Measurements from ENCODE around the gene SLAIN1.

The SLAIN1 gene

DNA sequence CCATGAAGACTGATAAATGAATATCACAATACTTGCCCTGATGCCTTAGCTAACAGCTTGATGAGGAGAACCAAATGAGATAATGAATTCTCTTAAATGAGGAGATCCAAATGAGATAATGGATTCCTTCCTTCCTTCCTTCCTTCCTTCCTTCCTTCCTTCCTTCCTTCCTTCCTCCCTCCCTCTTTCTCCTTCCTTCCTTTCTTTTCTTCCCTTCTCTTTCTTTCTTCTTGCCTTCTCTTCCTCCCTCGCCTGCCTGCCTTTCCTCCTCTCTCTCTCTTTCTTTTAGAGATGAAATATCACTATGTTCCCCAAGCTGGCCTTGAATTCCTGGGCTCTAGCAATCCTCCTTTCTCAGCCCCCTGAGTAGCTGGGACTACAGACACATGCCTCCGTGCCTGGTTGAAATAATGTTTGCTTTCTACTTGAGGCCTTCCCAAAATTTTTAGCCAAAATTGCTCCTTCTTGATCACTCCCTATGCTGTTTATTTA lies 4.0 kb upstream of the SLAIN1 start:
- Histone ChIP-seq H3K4me3 (ENCODE audit: low read depth, low read length) (no peak overlapping the region), H3K36me3 (ENCODE audit: control insufficient read depth, insufficient read depth, low read length) (no peaks in the 10 kb centered on the region), H3K4me1 (ENCODE audit: control insufficient read depth, insufficient read depth, low read length) (peaks cover 8% of the 10 kb centered on the region), H3K9me3 (ENCODE audit: control insufficient read depth, insufficient read depth, low read length) (no peaks in the 10 kb centered on the region), H3K9ac (ENCODE audit: low read depth, low read length) (no peak overlapping the region), H3K27me3 (ENCODE audit: control insufficient read depth, insufficient read depth, low read length) (peaks cover 16% of the 10 kb centered on the region)

DNA sequence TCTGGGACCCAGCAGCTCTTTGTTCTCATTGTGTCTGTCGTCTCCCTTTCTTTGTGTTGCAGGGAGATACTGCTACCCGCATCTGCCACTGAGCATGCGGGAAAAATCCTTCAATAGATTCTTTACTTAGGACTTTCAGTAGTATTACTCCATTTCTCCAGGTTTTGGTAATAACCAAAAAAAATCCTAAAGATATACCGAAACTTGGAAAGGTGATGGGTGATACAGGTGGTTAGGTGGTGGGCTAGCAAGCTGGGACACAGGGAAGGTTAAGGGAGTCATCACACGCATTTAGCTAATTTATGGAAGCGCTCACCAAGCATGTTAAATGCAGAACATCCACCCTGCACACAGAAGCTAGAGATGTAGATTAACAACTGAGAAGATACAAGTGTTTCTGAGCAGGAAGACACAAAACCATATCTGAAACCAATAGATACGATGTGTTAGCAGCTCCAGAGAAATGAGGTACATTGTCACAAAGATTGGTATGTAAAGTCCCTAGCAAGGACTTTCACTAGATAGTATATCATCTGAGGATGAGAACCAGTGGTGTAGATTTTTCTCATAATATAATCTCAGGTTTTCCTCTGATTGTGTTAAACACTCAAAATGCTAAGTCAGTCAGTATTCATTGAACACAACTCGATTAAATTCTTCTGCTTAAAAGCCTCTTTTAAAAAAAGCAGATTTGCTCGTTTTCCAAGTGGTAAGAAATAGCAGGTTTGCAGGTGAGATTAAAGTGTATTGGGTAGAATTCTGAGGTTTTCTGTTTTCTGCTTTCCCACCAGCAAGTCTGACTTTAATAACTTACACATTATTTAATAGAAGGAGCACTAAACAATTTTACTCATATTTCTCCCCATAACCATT lies 1.2 kb upstream of the SLAIN1 start:
- Histone ChIP-seq H3K27me3 (ENCODE audit: control insufficient read depth, insufficient read depth, low read length) (peaks cover 25% of the 10 kb centered on the region), H3K4me1 (ENCODE audit: control insufficient read depth, insufficient read depth, low read length) (peaks cover 13% of the 10 kb centered on the region)

DNA sequence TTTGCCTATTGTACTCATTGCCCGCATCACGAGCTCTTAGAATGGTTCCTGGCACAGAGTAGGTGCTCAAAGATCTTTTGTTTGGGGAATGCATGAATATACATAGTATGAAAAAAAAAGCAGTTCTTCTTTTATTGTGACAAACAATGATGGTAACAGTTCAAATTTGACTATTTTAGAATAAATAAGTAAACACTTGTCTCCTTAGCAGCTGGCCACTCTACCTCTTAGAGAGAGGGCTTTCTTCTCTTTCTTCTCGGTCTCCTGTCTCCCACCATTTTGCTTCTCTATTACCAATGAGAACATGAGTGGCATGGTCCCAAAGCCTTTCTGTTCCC lies 639 bp upstream of the SLAIN1 start:
- Histone ChIP-seq H3K4me1 (ENCODE audit: control insufficient read depth, insufficient read depth, low read length) (peaks cover 13% of the 10 kb centered on the region), H3K27me3 (ENCODE audit: control insufficient read depth, insufficient read depth, low read length) (peaks cover 25% of the 10 kb centered on the region), H3K36me3 (ENCODE audit: control insufficient read depth, insufficient read depth, low read length) (no peaks in the 10 kb centered on the region), H3K9me3 (ENCODE audit: control insufficient read depth, insufficient read depth, low read length) (no peaks in the 10 kb centered on the region), H3K4me3 (ENCODE audit: low read depth, low read length) (peak overlapping the region; percentile 71), H3K9ac (ENCODE audit: low read depth, low read length) (no peak overlapping the region)

More for the DNA sequence above, 1.2 kb upstream of the SLAIN1 start:
- Histone ChIP-seq H3K9me3 (ENCODE audit: control insufficient read depth, insufficient read depth, low read length) (no peaks in the 10 kb centered on the region), H3K36me3 (ENCODE audit: control insufficient read depth, insufficient read depth, low read length) (no peaks in the 10 kb centered on the region), H3K9ac (ENCODE audit: low read depth, low read length) (no peak overlapping the region), H3K4me3 (ENCODE audit: low read depth, low read length) (peak overlapping the region; percentile 71)

DNA sequence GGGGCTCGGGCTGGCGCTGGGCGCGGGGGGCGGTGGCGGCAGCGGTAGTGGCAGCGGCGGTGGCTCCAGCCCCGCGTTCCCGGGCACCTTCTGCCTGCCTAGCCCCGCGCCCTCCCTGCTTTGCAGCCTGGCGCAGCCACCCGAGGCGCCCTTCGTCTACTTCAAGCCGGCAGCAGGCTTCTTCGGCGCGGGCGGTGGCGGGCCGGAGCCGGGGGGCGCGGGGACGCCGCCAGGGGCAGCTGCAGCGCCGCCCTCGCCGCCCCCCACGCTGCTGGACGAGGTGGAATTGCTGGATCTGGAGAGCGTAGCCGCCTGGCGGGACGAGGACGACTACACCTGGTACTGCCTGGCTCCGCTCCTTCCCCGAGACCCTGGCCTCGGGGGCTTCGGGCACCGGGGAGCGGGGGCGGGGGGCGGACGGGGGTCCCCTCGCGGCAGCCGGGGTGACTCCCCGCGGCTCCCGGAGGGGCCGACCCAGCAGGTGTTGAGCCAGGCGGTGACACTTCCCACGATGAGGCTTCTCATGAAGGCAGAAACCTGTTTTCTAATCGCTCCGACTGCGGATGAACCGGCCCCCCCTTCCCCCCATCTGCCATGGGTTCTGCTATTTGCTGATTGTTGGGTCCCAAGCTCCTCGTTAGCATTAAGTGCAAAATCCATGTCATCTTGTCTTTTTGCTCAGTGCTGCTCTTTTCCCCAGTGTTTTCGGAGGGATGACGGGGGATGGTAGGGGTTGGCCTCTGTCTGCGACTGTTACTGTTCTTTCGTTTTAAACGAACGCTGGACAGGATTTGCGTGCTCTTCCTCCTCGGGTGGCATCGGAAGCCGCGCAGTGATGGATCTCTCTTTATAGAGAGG lies 943 bp downstream of the SLAIN1 start:
- no peak overlapping the region for H3K9ac ChIP-seq (ENCODE audit: low read depth, low read length)
- no peaks in the 10 kb centered on the region for H3K9me3 ChIP-seq (ENCODE audit: control insufficient read depth, insufficient read depth, low read length)
- H3K4me1 ChIP-seq (ENCODE audit: control insufficient read depth, insufficient read depth, low read length): peaks cover 13% of the 10 kb centered on the region
- no peaks in the 10 kb centered on the region for H3K36me3 ChIP-seq (ENCODE audit: control insufficient read depth, insufficient read depth, low read length)
- H3K4me3 ChIP-seq (ENCODE audit: low read depth, low read length): peak overlapping the region; percentile 79
- H3K27me3 ChIP-seq (ENCODE audit: control insufficient read depth, insufficient read depth, low read length): peaks cover 25% of the 10 kb centered on the region

DNA sequence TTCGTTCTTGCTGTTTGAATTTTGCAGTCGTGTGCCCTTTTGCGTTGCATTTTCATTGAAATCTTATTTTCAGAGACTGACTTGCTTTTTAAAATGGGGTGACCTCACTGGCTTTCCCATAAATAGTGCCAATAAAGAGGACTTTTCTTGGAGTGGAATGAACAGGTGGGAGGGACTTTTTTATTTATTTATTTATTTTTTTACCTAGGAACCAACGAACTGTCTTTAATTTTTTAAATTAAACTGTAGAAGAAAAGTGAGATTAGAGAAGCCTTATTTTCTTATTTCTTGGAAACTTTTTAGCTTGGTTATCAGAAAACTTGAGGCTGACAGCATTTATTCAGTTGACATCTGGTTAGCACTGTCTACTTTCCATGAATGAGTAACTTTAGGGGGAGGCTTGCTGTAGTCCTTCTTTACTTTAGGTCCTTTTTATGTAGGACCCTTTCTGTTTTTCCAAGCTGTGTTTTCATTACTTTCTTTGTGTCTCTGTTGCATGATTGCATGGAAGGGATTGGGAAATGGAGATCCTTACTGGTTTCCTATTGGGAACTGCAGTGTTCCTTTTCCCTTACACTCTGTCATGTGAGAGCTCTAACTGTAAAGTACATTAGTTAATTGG lies 1.7 kb downstream of the SLAIN1 start:
- Histone ChIP-seq H3K9me3 (ENCODE audit: control insufficient read depth, insufficient read depth, low read length) (no peaks in the 10 kb centered on the region), H3K4me3 (ENCODE audit: low read depth, low read length) (peak overlapping the region; percentile 79), H3K4me1 (ENCODE audit: control insufficient read depth, insufficient read depth, low read length) (peaks cover 13% of the 10 kb centered on the region), H3K36me3 (ENCODE audit: control insufficient read depth, insufficient read depth, low read length) (no peaks in the 10 kb centered on the region), H3K9ac (ENCODE audit: low read depth, low read length) (no peak overlapping the region), H3K27me3 (ENCODE audit: control insufficient read depth, insufficient read depth, low read length) (peaks cover 25% of the 10 kb centered on the region)

DNA sequence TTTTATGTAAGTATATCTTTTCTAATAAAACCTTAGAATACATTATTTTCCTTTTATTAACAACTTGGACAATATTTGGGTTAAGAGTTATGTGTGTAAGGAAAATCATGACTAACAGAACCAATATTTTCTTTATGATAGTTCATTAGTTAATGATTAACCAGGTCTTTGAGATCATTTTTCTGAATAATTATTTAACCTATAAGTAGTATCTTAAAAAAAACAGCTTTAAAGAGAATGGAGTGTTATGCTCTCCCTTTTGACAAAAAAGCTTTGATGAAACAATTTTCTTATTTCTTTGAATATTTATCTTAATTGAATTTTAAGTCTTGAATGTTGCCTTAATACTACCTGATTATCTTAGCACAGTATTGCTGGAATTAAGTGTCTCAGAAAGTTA lies 3.8 kb downstream of the SLAIN1 start:
- H3K36me3 ChIP-seq (ENCODE audit: control insufficient read depth, insufficient read depth, low read length): no peaks in the 10 kb centered on the region
- H3K9me3 ChIP-seq (ENCODE audit: control insufficient read depth, insufficient read depth, low read length): no peaks in the 10 kb centered on the region
- H3K4me3 ChIP-seq (ENCODE audit: low read depth, low read length): no peak overlapping the region
- peaks cover 16% of the 10 kb centered on the region for H3K27me3 ChIP-seq (ENCODE audit: control insufficient read depth, insufficient read depth, low read length)
- H3K4me1 ChIP-seq (ENCODE audit: control insufficient read depth, insufficient read depth, low read length): peaks cover 11% of the 10 kb centered on the region
- no peak overlapping the region for H3K9ac ChIP-seq (ENCODE audit: low read depth, low read length)

DNA sequence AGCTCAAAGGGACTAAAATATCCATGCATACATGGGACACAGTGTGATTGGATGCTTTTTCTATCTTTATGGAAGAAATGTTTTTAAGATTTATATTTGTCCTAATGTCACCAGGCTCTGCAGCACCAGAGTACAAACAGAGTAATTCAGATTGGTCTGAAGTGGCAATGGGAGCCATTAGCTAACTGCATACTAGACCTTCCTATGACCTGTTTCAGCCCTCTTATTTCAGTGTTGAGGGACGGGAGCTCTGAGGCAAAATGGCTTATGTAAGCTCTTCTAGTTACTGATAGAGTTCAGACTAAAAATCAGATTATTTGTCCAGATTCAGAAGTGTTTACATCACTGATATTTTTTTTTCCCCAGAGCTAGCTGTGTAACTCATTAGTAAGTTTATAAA lies 4.9 kb downstream of the SLAIN1 start:
- Histone ChIP-seq H3K4me3 (ENCODE audit: low read depth, low read length) (no peak overlapping the region), H3K9me3 (ENCODE audit: control insufficient read depth, insufficient read depth, low read length) (no peaks in the 10 kb centered on the region), H3K4me1 (ENCODE audit: control insufficient read depth, insufficient read depth, low read length) (peaks cover 10% of the 10 kb centered on the region), H3K27me3 (ENCODE audit: control insufficient read depth, insufficient read depth, low read length) (peaks cover 9% of the 10 kb centered on the region), H3K36me3 (ENCODE audit: control insufficient read depth, insufficient read depth, low read length) (no peaks in the 10 kb centered on the region), H3K9ac (ENCODE audit: low read depth, low read length) (no peak overlapping the region)

DNA sequence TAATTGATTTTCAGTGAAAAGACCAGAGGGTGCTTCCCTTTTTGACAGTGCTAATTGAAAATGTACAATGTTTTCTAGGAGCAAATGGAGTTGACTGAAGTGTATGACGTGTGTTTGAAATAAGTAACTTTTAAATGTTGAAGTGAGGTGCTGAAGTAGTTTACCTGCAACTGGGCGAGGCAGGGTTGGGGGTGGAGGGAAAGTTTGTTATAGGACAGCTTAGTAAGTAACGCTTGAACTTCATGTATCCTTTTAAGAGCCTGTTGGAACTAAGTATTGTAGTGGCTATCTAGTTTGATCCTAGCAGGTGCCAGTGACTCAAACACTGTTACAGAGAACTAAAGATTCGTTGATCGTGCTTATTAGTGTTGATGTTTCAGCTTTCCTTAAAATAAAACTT lies 5.9 kb downstream of the SLAIN1 start:
- Histone ChIP-seq H3K9me3 (ENCODE audit: control insufficient read depth, insufficient read depth, low read length) (peaks cover 3% of the 10 kb centered on the region), H3K27me3 (ENCODE audit: control insufficient read depth, insufficient read depth, low read length) (peaks cover 9% of the 10 kb centered on the region), H3K9ac (ENCODE audit: low read depth, low read length) (no peak overlapping the region), H3K4me3 (ENCODE audit: low read depth, low read length) (no peak overlapping the region), H3K4me1 (ENCODE audit: control insufficient read depth, insufficient read depth, low read length) (peaks cover 10% of the 10 kb centered on the region), H3K36me3 (ENCODE audit: control insufficient read depth, insufficient read depth, low read length) (peaks cover 7% of the 10 kb centered on the region)

DNA sequence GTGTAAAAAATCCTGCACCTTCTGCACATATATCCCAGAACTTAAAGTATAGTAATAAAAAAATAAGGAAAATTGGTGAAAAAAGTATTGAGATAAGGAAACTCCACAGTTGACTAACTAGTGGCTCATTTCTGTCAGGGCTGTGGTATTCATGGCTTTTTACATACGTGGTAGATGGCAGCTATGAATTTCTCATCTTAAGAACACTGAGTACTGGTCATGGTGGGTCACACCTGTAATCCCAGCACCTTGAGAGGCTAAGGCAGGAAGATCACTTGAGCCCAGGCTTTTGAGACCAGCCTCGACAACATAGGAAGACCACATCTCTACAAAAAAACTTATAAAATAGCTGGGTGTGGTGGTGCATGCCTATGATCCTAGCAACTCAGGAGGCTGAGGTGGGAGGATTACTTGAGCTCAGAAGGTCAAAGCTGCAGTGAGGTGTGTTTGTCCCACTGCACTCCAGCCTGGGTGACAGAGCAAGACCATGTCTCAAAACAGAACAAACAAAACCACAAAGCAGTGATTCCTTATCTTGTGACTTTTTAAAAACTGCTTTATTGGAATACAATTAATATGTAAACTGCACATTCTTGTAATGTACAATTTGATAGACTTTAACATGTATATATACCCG lies 16.8 kb downstream of the SLAIN1 start:
- Histone ChIP-seq H3K4me1 (ENCODE audit: control insufficient read depth, insufficient read depth, low read length) (peaks cover 4% of the 10 kb centered on the region), H3K27me3 (ENCODE audit: control insufficient read depth, insufficient read depth, low read length) (no peaks in the 10 kb centered on the region), H3K9ac (ENCODE audit: low read depth, low read length) (no peak overlapping the region), H3K9me3 (ENCODE audit: control insufficient read depth, insufficient read depth, low read length) (no peaks in the 10 kb centered on the region), H3K36me3 (ENCODE audit: control insufficient read depth, insufficient read depth, low read length) (no peaks in the 10 kb centered on the region), H3K4me3 (ENCODE audit: low read depth, low read length) (no peak overlapping the region)

DNA sequence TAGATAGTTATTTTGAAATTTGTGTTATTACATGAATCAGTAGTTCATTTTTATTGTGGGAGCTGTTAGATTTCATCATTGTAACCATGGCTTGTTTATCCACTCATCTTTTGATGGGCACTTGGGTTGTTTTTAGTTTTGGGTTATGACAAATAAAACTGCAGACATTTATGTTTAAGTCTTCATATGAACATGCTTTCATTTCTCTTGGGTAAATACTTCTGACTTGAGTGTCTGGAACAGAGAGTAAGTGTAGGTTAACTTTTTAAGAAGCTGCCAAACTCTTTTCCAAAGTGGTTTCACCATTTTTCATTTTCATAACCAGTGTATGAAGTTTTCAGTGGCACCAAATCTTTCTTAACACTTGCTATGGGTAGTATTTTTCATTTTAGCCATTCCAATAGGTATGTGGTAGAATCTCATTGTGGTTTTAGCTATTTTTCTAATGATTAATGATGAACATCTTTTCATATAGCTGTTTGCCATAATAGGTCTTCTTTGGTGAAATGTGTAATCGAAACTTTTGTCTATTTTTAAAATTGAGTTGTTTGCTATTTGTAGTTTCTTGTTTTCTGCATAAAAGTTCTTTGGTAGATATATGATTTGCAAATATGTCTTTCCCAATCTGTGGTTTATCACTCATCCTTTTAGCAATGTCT lies 17.9 kb downstream of the SLAIN1 start:
- no peaks in the 10 kb centered on the region for H3K36me3 ChIP-seq (ENCODE audit: control insufficient read depth, insufficient read depth, low read length)
- no peak overlapping the region for H3K9ac ChIP-seq (ENCODE audit: low read depth, low read length)
- H3K4me3 ChIP-seq (ENCODE audit: low read depth, low read length): no peak overlapping the region
- no peaks in the 10 kb centered on the region for H3K27me3 ChIP-seq (ENCODE audit: control insufficient read depth, insufficient read depth, low read length)
- H3K4me1 ChIP-seq (ENCODE audit: control insufficient read depth, insufficient read depth, low read length): peaks cover 4% of the 10 kb centered on the region
- no peaks in the 10 kb centered on the region for H3K9me3 ChIP-seq (ENCODE audit: control insufficient read depth, insufficient read depth, low read length)

DNA sequence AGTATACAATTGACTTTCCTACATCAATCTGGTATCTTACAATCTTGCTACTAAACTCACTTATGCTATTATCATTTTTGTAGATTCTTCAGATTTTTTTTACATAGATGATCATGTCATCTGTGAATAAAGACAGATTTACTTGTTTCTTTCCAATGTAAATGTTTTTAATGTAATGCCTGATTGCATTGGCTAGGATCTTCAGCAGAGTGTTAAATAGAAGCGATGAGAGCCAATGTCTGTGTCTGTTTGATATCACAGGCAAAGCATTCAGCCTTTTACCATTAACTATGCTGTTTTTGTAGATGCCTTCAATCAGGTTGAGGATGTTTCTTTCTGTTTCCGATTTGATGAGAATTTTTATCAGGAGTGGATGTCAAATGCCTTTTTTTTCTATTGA lies 19.2 kb downstream of the SLAIN1 start:
- no peaks in the 10 kb centered on the region for H3K36me3 ChIP-seq (ENCODE audit: control insufficient read depth, insufficient read depth, low read length)
- no peak overlapping the region for H3K4me3 ChIP-seq (ENCODE audit: low read depth, low read length)
- H3K9me3 ChIP-seq (ENCODE audit: control insufficient read depth, insufficient read depth, low read length): no peaks in the 10 kb centered on the region
- H3K27me3 ChIP-seq (ENCODE audit: control insufficient read depth, insufficient read depth, low read length): no peaks in the 10 kb centered on the region
- peaks cover 4% of the 10 kb centered on the region for H3K4me1 ChIP-seq (ENCODE audit: control insufficient read depth, insufficient read depth, low read length)
- H3K9ac ChIP-seq (ENCODE audit: low read depth, low read length): no peak overlapping the region
